ENCODE results near the gene SYNPR.

SYNPR gene

GRCh38 chr3:63473641-63474166, 195.6 kb downstream of the SYNPR start:
- DNase-seq (ENCODE audit: low spot score): no peak

- DNase-seq (ENCODE audit: low spot score): no peak
Observed at GRCh38 chr3:63474828-63475518, 196.9 kb downstream of the SYNPR start.

- no peak for DNase-seq (ENCODE audit: low spot score)
Observed at GRCh38 chr3:63477494-63478129, 199.5 kb downstream of the SYNPR start.

GRCh38 chr3:63478990-63479660, 201.0 kb downstream of the SYNPR start:
- no peak for DNase-seq (ENCODE audit: low spot score)

- DNase-seq (ENCODE audit: low spot score): no peak
Observed at GRCh38 chr3:63479661-63480035, 201.5 kb downstream of the SYNPR start.

GRCh38 chr3:63481627-63482026, 203.5 kb downstream of the SYNPR start:
- no peak for DNase-seq (ENCODE audit: low spot score)

- DNase-seq (ENCODE audit: low spot score): no peak
Observed at GRCh38 chr3:63482341-63482740, 204.2 kb downstream of the SYNPR start.

GRCh38 chr3:63492464-63492863, 214.4 kb downstream of the SYNPR start:
- DNase-seq (ENCODE audit: low spot score): no peak

- DNase-seq (ENCODE audit: low spot score): no peak
Observed at GRCh38 chr3:63493101-63493500, 215.0 kb downstream of the SYNPR start.

- no peak for DNase-seq (ENCODE audit: low spot score)
Observed at GRCh38 chr3:63494646-63495045, 216.5 kb downstream of the SYNPR start.

- no peak for DNase-seq (ENCODE audit: low spot score)
Observed at GRCh38 chr3:63497641-63498040, 219.5 kb downstream of the SYNPR start.

GRCh38 chr3:63500196-63500595, 222.1 kb downstream of the SYNPR start:
- no peak for DNase-seq (ENCODE audit: low spot score)

GRCh38 chr3:63508305-63508704, 230.2 kb downstream of the SYNPR start:
- no peak for DNase-seq (ENCODE audit: low spot score)

GRCh38 chr3:63508771-63509170, 230.7 kb downstream of the SYNPR start:
- no peak for DNase-seq (ENCODE audit: low spot score)

GRCh38 chr3:63513791-63514190, 235.7 kb downstream of the SYNPR start:
- DNase-seq (ENCODE audit: low spot score): no peak

- DNase-seq (ENCODE audit: low spot score): no peak
Observed at GRCh38 chr3:63514678-63515077, 236.6 kb downstream of the SYNPR start.

- no peak for DNase-seq (ENCODE audit: low spot score)
Observed at GRCh38 chr3:63519426-63519825, 241.3 kb downstream of the SYNPR start.

- no peak for DNase-seq (ENCODE audit: low spot score)
Observed at GRCh38 chr3:63521657-63522056, 243.5 kb downstream of the SYNPR start.

- DNase-seq (ENCODE audit: low spot score): no peak
Observed at GRCh38 chr3:63523100-63523499, 245.0 kb downstream of the SYNPR start.

GRCh38 chr3:63528325-63529000, 250.4 kb downstream of the SYNPR start:
- no peak for DNase-seq (ENCODE audit: low spot score)

GRCh38 chr3:63532521-63532920, 254.4 kb downstream of the SYNPR start:
- no peak for DNase-seq (ENCODE audit: low spot score)

- DNase-seq (ENCODE audit: low spot score): no peak
Observed at GRCh38 chr3:63538919-63539318, 260.8 kb downstream of the SYNPR start.

- DNase-seq (ENCODE audit: low spot score): no peak
Observed at GRCh38 chr3:63555767-63556166, 277.7 kb downstream of the SYNPR start.
